ENCODE measurements around the gene EPHA8.

The EPHA8 gene

GRCh38 chr1:22592919-22593790 is 29.9 kb downstream of the EPHA8 start:
- DNase-seq (ENCODE audit: low read depth): no peak

- no peak for DNase-seq (ENCODE audit: low read depth)
Observed at GRCh38 chr1:22594396-22594795, 31.1 kb downstream of the EPHA8 start.

DNA sequence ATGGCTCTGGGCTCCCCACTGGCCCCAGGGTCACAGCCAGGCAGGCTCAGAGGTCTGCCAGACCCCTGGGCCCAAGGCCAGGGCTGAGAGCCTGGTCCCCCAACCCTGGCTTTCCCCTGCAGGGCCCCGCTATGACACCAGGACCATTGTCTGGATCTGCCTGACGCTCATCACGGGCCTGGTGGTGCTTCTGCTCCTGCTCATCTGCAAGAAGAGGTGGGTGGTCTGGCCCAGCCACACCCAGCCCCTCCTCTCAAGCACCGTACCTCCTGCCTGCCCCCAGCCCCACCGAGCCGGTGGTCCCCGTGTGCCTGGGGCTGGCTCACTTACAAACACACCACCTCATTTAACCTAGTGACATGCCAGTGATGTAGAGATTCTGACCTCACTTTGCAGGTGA is 31.8 kb downstream of the EPHA8 start:
- no peak for DNase-seq (ENCODE audit: low read depth)

GRCh38 chr1:22597301-22597965 is 34.1 kb downstream of the EPHA8 start:
- no peak for DNase-seq (ENCODE audit: low read depth)

GRCh38 chr1:22597996-22598395 is 34.7 kb downstream of the EPHA8 start:
- DNase-seq (ENCODE audit: low read depth): no peak

- no peak for DNase-seq (ENCODE audit: low read depth)
Observed at GRCh38 chr1:22598736-22599135, 35.4 kb downstream of the EPHA8 start.

GRCh38 chr1:22600071-22600816 is 37.0 kb downstream of the EPHA8 start:
- DNase-seq (ENCODE audit: low read depth): no peak

DNA sequence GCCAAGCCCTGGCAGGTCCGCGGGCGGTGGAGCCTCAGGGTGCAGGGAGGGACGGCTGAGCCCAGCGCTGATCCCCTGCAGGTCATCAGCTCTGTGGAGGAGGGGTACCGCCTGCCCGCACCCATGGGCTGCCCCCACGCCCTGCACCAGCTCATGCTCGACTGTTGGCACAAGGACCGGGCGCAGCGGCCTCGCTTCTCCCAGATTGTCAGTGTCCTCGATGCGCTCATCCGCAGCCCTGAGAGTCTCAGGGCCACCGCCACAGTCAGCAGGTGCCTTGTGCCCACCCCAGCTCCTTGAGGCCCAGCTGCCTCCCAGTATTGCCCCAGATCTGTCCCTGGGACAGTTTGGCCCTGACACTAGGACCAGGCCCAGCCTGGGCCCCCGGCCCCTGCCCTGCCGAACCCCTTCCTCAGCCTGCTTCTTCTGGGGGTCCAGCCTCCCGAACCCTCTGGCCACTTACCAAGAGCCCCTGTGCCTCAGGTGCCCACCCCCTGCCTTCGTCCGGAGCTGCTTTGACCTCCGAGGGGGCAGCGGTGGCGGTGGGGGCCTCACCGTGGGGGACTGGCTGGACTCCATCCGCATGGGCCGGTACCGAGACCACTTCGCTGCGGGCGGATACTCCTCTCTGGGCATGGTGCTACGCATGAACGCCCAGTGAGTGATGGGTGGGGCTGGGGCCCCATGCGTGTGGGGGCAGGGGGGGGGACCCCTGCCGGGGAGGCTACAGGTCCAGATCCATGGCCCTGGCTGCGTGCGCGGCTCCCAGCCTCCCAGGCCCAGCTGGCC is 37.7 kb downstream of the EPHA8 start:
- no peak for DNase-seq (ENCODE audit: low read depth)

- no peak for DNase-seq (ENCODE audit: low read depth)
Observed at GRCh38 chr1:22601610-22602009, 38.3 kb downstream of the EPHA8 start.

DNA sequence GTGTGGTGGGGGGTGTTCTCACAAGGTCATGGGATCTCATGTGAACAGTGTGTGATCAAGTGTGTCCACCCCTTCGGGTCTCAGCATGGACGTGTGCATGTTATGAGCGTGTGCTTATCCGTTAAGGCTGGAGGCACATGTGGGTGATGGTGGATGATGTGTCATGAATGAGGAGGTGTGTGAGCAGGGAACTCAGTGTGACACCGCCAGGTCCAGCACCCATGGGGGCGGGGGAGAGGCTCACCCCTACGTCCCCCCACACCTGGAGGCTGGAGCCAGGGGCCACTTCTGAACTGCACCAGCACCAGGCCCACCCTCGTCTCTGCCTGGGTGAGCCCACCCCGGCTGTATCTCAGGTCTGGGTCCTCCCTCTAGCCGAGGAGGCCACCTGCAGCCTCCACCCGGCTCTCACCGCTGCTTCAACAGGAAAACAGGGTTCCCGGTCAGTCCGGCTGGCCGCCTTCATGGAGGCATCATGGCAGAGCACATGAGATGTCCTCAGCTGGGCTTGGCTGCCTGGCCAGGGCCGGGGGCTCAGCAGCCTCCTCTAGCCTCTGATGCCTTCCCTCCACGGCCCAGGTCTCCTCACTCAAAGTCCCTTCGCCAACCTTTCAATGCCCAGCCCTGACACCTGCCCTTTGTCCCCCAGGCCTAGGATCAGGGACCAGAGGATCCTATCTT is 38.9 kb downstream of the EPHA8 start:
- DNase-seq (ENCODE audit: low read depth): no peak

DNA sequence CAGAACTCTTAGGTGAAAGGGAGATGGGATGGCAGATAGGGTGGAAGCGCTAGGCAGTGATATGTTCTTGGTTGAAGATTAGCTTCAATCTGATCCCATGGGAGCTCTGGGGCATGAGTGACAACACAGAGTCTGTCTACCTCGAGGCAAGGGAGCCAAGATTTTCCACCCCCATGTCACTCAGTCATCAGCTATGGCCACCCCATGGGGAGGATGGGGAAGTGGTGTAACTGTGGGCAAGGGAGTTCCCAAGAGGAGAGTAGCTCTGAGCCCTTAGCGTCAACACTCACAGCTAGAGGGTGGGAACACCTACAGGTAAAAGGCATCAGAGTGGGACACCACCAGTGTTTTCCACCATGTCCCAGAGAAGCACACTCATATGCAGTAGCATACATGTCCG is 42.9 kb downstream of the EPHA8 start:
- DNase-seq (ENCODE audit: low read depth): no peak

GRCh38 chr1:22607154-22607553 is 43.9 kb downstream of the EPHA8 start:
- no peak for DNase-seq (ENCODE audit: low read depth)

- no peak for DNase-seq (ENCODE audit: low read depth)
Observed at GRCh38 chr1:22608361-22608760, 45.1 kb downstream of the EPHA8 start.

DNA sequence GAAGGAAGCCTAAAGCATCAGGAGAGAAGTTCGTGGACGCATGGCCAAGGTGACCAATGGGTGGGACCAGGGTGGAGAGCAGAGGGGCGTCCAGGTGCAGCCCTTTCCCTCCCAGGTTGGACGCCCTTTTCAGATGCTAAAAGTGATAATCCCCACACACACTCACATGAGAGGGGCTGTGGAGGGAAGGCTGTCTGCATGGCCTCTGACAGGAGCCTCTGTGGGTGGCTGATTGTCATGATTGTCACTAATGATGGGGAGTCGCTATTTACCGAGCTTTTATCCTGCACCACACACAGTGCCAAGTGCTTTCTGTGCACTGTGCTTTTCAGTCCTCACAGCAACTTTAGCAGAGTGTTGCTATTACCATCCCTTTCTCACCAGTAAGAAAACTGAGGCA is 46.0 kb downstream of the EPHA8 start:
- DNase-seq (ENCODE audit: low read depth): no peak

DNA sequence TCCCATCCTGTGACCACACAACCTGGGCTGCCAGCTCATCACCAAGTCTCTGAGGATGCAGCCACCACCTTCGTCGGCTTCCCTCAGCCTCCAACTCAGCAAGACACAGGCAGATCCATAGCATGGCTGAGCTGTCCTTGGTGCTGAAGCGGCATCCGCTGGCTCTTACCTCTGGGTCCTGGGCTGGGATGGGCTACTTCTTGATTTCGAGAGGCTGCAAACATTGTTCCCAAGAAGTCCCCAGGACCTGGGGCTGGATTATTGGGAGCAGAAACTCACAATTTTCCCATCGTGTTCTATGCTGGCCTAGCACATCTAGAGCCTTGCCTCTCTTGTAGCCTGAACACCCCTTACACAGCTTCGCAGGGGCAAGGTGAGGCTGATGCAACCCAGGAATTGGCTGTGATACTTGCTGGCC is 48.2 kb downstream of the EPHA8 start:
- DNase-seq (ENCODE audit: low read depth): no peak

- DNase-seq (ENCODE audit: low read depth): no peak
Observed at GRCh38 chr1:22612671-22613571, 49.6 kb downstream of the EPHA8 start.

GRCh38 chr1:22613572-22613918 is 50.3 kb downstream of the EPHA8 start:
- DNase-seq (ENCODE audit: low read depth): no peak

DNA sequence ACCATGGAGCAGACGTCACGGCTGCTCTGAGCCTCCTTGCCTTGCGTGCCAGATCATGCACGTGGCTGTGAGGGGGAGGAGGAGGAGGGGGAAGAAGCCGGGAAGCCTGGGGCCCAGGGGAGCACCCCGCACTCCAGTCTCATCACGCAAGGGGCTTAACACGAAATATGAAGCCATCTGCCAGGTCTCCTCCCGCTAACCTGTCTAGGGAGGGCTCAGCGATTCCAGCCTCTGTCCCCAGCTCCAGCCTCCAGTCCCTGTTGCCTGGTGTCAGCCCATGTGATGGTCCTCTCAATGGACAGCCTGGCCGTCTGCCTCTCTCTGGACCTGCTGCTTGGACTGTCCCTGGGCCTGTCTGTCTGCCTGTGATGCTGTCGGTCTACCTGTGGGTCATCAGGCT is 50.7 kb downstream of the EPHA8 start:
- no peak for DNase-seq (ENCODE audit: low read depth)

- no peak for DNase-seq (ENCODE audit: low read depth)
Observed at GRCh38 chr1:22615886-22616285, 52.6 kb downstream of the EPHA8 start.

- no peak for DNase-seq (ENCODE audit: low read depth)
Observed at GRCh38 chr1:22616571-22616970, 53.3 kb downstream of the EPHA8 start.

DNA sequence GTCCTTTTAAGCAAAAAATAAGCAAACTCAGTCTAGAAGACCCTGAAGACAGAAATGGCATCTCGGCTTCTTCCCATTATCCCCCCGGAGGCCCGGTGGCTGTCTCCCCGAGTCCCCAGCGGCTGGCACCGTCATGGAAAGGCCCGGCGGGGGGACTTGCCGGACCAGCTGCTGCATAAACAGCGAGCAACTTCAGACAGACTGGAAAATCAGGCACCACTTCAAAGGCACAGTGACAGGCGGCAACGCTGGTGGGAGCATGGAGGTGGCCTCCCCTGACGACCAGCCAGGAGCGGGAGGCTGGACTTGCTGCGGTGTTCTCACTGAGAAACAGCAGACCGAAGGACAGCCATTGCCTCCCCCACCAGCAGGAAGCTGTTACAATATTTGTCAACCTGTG is 54.8 kb downstream of the EPHA8 start:
- no peak for DNase-seq (ENCODE audit: low read depth)

All from activated T-helper 1 cell treated with Interleukin-2 at 50 U/mL for 16 hours (primary cell).